Keratinocyte (primary cell): Measurements from ENCODE around the gene HSD11B2.

Experiments
- CTCF ChIP-seq, 3 experiments: IDR thresholded peaks in 1 of 3; conservative IDR thresholded peaks in 1 of 3; optimal IDR thresholded peaks in 1 of 3; 2 replicates in 2 of 3; 3 replicates in 1 of 3; pipeline versions ENCODE3 to v1.5.1; 2011; ENCODE audit warnings: low read length in 3 of 3, mild to moderate bottlenecking in 3 of 3, moderate library complexity in 2 of 3, control low read depth in 1 of 3, inconsistent platforms in 1 of 3; ENCODE audit not compliant: insufficient read depth in 2 of 3; ENCODE audit errors: extremely low read depth in 1 of 3
- EZH2 ChIP-seq: IDR thresholded peaks from one replicate; pipeline ENCODE4 v1.6.1; 2012; ENCODE audit warnings: inconsistent platforms, mild to moderate bottlenecking, low read length, moderate library complexity

- TF ChIP-seq CTCF (optimal IDR thresholded peaks at IDR 0.05 in 1 of 3, IDR thresholded peaks at IDR 0.05 in 1 of 3, conservative IDR thresholded peaks at IDR 0.05 in 1 of 3; ENCODE audit: extremely low read depth in 1 of 3, insufficient read depth in 2 of 3, low read length in 3 of 3) (no peak), EZH2 (no peak)
These were observed 41.0 kb downstream of the HSD11B2 start for GRCh38 chr16:67471758-67472384.
